ENCODE measurements around the gene NOP16. TPM values are rescaled to one million over a fixed set of nuclear protein-coding genes. Genes with fewer than 3 reads are reported as not detected.

Gene NOP16
- total RNA-seq, 1 donor from 2014 or later, result 46.3 TPM

GRCh38 chr5:176432707-176433106 lies 44.3 kb upstream of the NOP16 start:
- FAIRE-seq, result no peak
- Mint-ChIP-seq H3K36me3 (ENCODE audit: low read depth, unreplicated experiment) (no peaks in the 10 kb centered on the region), H3K27me3 (ENCODE audit: low read depth, unreplicated experiment) (no peaks in the 10 kb centered on the region), H3K4me1 (ENCODE audit: low read depth, unreplicated experiment) (peaks cover 7% of the 10 kb centered on the region), H3K4me3 (ENCODE audit: unreplicated experiment) (no peak overlapping the region), H3K9me3 (ENCODE audit: unreplicated experiment) (no peaks in the 10 kb centered on the region), H3K27ac (ENCODE audit: unreplicated experiment) (no peak overlapping the region)
- TF ChIP-seq EZH2 (IDR thresholded peaks at IDR 0.05; ENCODE audit: insufficient read depth, low read length) (no peak), CTCF (IDR thresholded peaks at IDR 0.05; ENCODE audit: insufficient read depth, low read depth, low read length) (no peak)
- Histone ChIP-seq H4K20me1 (ENCODE audit: insufficient read depth, low read length) (no peaks in the 10 kb centered on the region), H3K4me1 (ENCODE audit: insufficient read depth, low read length) (peaks cover 5% of the 10 kb centered on the region), H3K4me3 (ENCODE audit: insufficient read depth, low read depth, low read length) (no peak overlapping the region), H3K36me3 (ENCODE audit: insufficient read depth, low read length) (no peaks in the 10 kb centered on the region), H2AFZ (ENCODE audit: low read depth, low read length) (no peak overlapping the region), H3K9ac (ENCODE audit: low read length) (no peak overlapping the region), H3K9me3 (ENCODE audit: insufficient read depth, low read depth, low read length) (no peaks in the 10 kb centered on the region), H3K79me2 (ENCODE audit: insufficient read depth, low read length) (no peaks in the 10 kb centered on the region), H3K4me2 (ENCODE audit: low read length) (no peak overlapping the region), H3K27ac (ENCODE audit: low read depth, low read length) (no peak overlapping the region), H3K27me3 (ENCODE audit: insufficient read depth, low read length) (peaks cover 25% of the 10 kb centered on the region)
- no peak for DNase-seq (ENCODE audit: low read depth)

GRCh38 chr5:176429972-176430371 lies 41.6 kb upstream of the NOP16 start:
- FAIRE-seq, result no peak
- H3K4me3 ChIP-seq (ENCODE audit: insufficient read depth, low read depth, low read length), result no peak overlapping the region
- Mint-ChIP-seq H3K27ac (ENCODE audit: unreplicated experiment) (no peak overlapping the region), H3K27me3 (ENCODE audit: low read depth, unreplicated experiment) (no peaks in the 10 kb centered on the region), H3K4me3 (ENCODE audit: unreplicated experiment) (no peak overlapping the region), H3K36me3 (ENCODE audit: low read depth, unreplicated experiment) (no peaks in the 10 kb centered on the region), H3K4me1 (ENCODE audit: low read depth, unreplicated experiment) (no peaks in the 10 kb centered on the region), H3K9me3 (ENCODE audit: unreplicated experiment) (no peaks in the 10 kb centered on the region)
- no peak overlapping the region for H3K27ac ChIP-seq (ENCODE audit: low read depth, low read length)
- no peaks in the 10 kb centered on the region for H4K20me1 ChIP-seq (ENCODE audit: insufficient read depth, low read length)
- no peaks in the 10 kb centered on the region for H3K9me3 ChIP-seq (ENCODE audit: insufficient read depth, low read depth, low read length)
- no peak overlapping the region for H2AFZ ChIP-seq (ENCODE audit: low read depth, low read length)
- no peak overlapping the region for H3K4me2 ChIP-seq (ENCODE audit: low read length)
- no peaks in the 10 kb centered on the region for H3K36me3 ChIP-seq (ENCODE audit: insufficient read depth, low read length)
- H3K4me1 ChIP-seq (ENCODE audit: insufficient read depth, low read length), result no peaks in the 10 kb centered on the region
- DNase-seq (ENCODE audit: low read depth), result no peak
- no peak for TF ChIP-seq EZH2 (IDR thresholded peaks at IDR 0.05; ENCODE audit: insufficient read depth, low read length)
- no peak for TF ChIP-seq CTCF (IDR thresholded peaks at IDR 0.05; ENCODE audit: insufficient read depth, low read depth, low read length)
- H3K9ac ChIP-seq (ENCODE audit: low read length), result no peak overlapping the region
- no peaks in the 10 kb centered on the region for H3K79me2 ChIP-seq (ENCODE audit: insufficient read depth, low read length)
- peaks cover 16% of the 10 kb centered on the region for H3K27me3 ChIP-seq (ENCODE audit: insufficient read depth, low read length)

GRCh38 chr5:176427971-176428370 lies 39.6 kb upstream of the NOP16 start:
- Histone ChIP-seq H3K4me1 (ENCODE audit: insufficient read depth, low read length) (no peaks in the 10 kb centered on the region), H2AFZ (ENCODE audit: low read depth, low read length) (no peak overlapping the region), H3K36me3 (ENCODE audit: insufficient read depth, low read length) (no peaks in the 10 kb centered on the region), H3K9me3 (ENCODE audit: insufficient read depth, low read depth, low read length) (no peaks in the 10 kb centered on the region), H3K79me2 (ENCODE audit: insufficient read depth, low read length) (no peaks in the 10 kb centered on the region), H3K4me2 (ENCODE audit: low read length) (no peak overlapping the region), H4K20me1 (ENCODE audit: insufficient read depth, low read length) (no peaks in the 10 kb centered on the region), H3K27me3 (ENCODE audit: insufficient read depth, low read length) (peaks cover 19% of the 10 kb centered on the region), H3K9ac (ENCODE audit: low read length) (no peak overlapping the region), H3K27ac (ENCODE audit: low read depth, low read length) (no peak overlapping the region), H3K4me3 (ENCODE audit: insufficient read depth, low read depth, low read length) (no peak overlapping the region)
- Mint-ChIP-seq H3K36me3 (ENCODE audit: low read depth, unreplicated experiment) (no peaks in the 10 kb centered on the region), H3K4me3 (ENCODE audit: unreplicated experiment) (no peak overlapping the region), H3K27me3 (ENCODE audit: low read depth, unreplicated experiment) (no peaks in the 10 kb centered on the region), H3K4me1 (ENCODE audit: low read depth, unreplicated experiment) (peaks cover 2% of the 10 kb centered on the region), H3K27ac (ENCODE audit: unreplicated experiment) (no peak overlapping the region), H3K9me3 (ENCODE audit: unreplicated experiment) (peaks cover 2% of the 10 kb centered on the region)
- TF ChIP-seq CTCF (IDR thresholded peaks at IDR 0.05; ENCODE audit: insufficient read depth, low read depth, low read length) (no peak), EZH2 (IDR thresholded peaks at IDR 0.05; ENCODE audit: insufficient read depth, low read length) (no peak)
- FAIRE-seq, result no peak
- DNase-seq (ENCODE audit: low read depth), result no peak
